Activated T-helper 1 cell treated with anti-CD3 and anti-CD28 coated beads, Interleukin-12 subunit alpha, Interleukin-12 subunit beta, Interleukin-2, Interleukin-4 antibody, amounts not matched to agents 30 ng/mL and 10 ng/mL and 1 ng/mL, durations not matched to agents 14 hours and 24 hours and 36 hours (primary cell): Measurements from ENCODE around the gene ZWILCH. TPM values are rescaled to one million over a fixed set of nuclear protein-coding genes. Genes with fewer than 3 reads are reported as not detected.

ENCODE experiments used
- DNase-seq: peaks from one replicate; pipeline ENCODE4 v3.0.0; 2021; ENCODE audit warnings: low spot score
- H3K27ac Mint-ChIP-seq: one replicate; pipeline ENCODE4 v1.8.0; 2021; ENCODE audit warnings: mild to moderate bottlenecking, mixed read lengths
- H3K27me3 Mint-ChIP-seq: one replicate; pipeline ENCODE4 v1.8.0; 2022; ENCODE audit warnings: mild to moderate bottlenecking, moderate library complexity, mixed read lengths; ENCODE audit not compliant: insufficient read depth
- H3K36me3 Mint-ChIP-seq: one replicate; pipeline ENCODE4 v1.8.0; 2021; ENCODE audit warnings: low read depth, mixed read lengths
- H3K4me1 Mint-ChIP-seq: one replicate; pipeline ENCODE4 v1.8.0; 2021; ENCODE audit warnings: low read depth, mixed read lengths
- H3K4me3 Mint-ChIP-seq: one replicate; pipeline ENCODE4 v1.8.0; 2021; ENCODE audit warnings: mild to moderate bottlenecking, moderate library complexity, mixed read lengths
- H3K9me3 Mint-ChIP-seq: one replicate; pipeline ENCODE4 v1.8.0; 2021; ENCODE audit warnings: mixed read lengths
- intact Hi-C: fragments of 100-400 bp; cut with micrococcal nuclease; formaldehyde crosslinking; loops from one replicate; pipeline ENCODE4 v1.15.1; 2024
- total RNA-seq: library from RNA; stranded (reverse); gene quantifications from 2 replicates; pipeline ENCODE4 v1.2.3, GENCODE V29; 2022

Gene ZWILCH
- total RNA-seq, 1 donor from 2014 or later: 37.5 TPM

DNA sequence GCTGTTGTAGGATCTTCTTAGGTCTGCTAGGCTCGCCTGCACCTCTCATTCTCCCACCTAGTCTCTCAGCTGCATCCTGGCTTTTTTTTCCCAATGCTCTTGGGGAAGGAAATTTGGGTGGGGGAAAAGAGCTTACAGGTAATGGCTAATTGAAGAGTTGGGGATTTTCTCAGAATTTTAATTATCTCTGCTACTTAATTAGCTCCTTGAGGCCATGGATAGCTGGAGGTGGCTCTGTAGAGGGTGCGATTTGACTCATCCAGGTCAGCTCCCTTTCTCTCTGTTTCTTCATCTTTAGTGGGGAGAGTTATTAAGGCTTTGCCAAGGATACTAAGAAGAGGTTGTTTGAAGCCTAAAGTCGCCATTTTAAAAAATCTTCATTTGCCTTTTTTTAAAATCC lies 30.2 kb upstream of the ZWILCH start:
- no peak overlapping the region for H3K4me3 Mint-ChIP-seq
- intact Hi-C loops: loop anchor here (5.0 kb wide), 2 partner anchors 43 to 73 kb away; no protein-coding TSS in a partner anchor
- no peaks in the 10 kb centered on the region for H3K9me3 Mint-ChIP-seq
- H3K4me1 Mint-ChIP-seq: peaks cover 61% of the 10 kb centered on the region
- peaks cover 18% of the 10 kb centered on the region for H3K36me3 Mint-ChIP-seq
- no peak for DNase-seq
- no peaks in the 10 kb centered on the region for H3K27me3 Mint-ChIP-seq
- no peak overlapping the region for H3K27ac Mint-ChIP-seq

GRCh38 chr15:66476535-66476934 lies 28.6 kb upstream of the ZWILCH start:
- no peak for DNase-seq
- intact Hi-C loops: no loop called here
- peak overlapping the region; percentile 76 for H3K27ac Mint-ChIP-seq
- peaks cover 26% of the 10 kb centered on the region for H3K36me3 Mint-ChIP-seq
- H3K4me1 Mint-ChIP-seq: peaks cover 46% of the 10 kb centered on the region
- H3K9me3 Mint-ChIP-seq: no peaks in the 10 kb centered on the region
- H3K27me3 Mint-ChIP-seq: no peaks in the 10 kb centered on the region
- H3K4me3 Mint-ChIP-seq: no peak overlapping the region

DNA sequence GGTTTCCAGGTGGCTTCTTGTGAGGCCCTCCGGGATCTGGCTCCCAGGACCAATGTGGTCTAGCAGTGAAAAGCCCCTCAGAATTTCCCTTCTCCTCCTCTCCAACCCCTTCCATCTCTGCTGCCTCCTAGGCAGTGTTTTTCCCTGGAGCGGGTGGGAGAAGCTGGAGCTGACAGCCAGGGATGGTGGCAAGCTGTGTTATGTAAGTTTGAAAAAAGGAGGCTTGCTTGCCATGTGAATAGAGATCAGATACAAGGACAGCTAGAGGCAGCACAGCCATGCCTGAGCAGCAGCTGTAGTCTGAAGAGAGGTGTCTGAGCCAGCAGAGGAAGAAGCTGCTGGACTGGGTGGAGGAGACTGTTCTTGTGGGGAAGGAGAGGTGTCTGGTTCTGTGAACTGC lies 28.1 kb upstream of the ZWILCH start:
- H3K27ac Mint-ChIP-seq: no peak overlapping the region
- H3K36me3 Mint-ChIP-seq: peaks cover 30% of the 10 kb centered on the region
- no peak for DNase-seq
- intact Hi-C loops: no loop called here
- no peaks in the 10 kb centered on the region for H3K9me3 Mint-ChIP-seq
- no peak overlapping the region for H3K4me3 Mint-ChIP-seq
- H3K4me1 Mint-ChIP-seq: peaks cover 44% of the 10 kb centered on the region
- no peaks in the 10 kb centered on the region for H3K27me3 Mint-ChIP-seq

DNA sequence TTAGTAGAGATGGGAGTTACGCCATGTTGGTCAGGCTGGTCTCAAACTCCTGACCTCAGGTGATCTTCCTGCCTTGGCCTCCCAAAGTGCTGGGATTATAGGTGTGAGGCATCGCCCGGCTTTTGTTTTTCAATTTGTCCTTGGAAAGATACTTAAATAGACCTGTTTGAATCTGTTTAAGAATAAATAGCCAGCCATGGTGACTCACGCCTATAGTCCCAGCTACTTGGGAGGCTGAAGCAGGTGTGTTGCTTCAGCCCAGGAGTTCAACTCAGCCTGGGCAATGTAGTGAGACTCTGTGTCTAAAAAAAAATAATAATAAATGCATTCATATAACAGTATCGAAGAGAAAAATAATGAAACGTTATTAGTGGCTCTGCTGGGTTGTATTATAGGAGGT lies 24.9 kb upstream of the ZWILCH start:
- no peak for DNase-seq
- Mint-ChIP-seq H3K4me3 (no peak overlapping the region), H3K9me3 (no peaks in the 10 kb centered on the region), H3K4me1 (peaks cover 18% of the 10 kb centered on the region), H3K27ac (peak overlapping the region; percentile 24), H3K27me3 (no peaks in the 10 kb centered on the region), H3K36me3 (peaks cover 39% of the 10 kb centered on the region)
- intact Hi-C loops: no loop called here

DNA sequence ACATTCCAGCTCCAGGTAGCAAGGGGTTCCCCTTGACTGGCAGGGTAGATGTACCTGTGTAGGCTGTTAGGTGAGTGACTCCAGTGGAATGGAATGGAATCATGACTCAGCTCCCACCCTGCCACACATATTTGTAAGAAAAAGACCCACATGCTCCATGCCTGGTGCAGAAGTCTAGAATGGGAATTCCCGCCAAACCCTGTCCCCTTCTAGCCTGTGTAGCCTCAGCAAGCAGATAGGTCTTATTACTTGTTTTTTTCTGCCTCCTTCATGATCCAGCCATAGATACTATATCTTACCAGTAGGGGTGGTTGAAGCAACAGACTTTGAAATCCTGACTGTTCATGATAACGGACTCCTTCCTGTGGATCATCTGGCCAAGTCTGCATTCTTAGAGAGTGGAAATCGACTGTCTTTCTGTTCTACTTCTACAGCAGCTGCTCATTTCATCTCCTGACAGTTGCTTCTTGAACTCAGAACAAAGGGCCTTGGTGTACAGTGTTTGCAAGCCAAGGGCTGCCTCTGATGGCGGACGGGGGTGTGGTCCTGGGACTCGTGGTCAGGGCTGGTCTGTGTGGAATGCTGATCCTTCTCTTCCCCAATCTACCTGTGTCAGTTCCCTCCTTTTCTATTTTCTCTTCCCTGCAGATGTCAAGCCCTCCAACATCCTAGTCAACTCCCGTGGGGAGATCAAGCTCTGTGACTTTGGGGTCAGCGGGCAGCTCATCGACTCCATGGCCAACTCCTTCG lies 23.8 kb upstream of the ZWILCH start:
- H3K4me3 Mint-ChIP-seq: no peak overlapping the region
- intact Hi-C loops: no loop called here
- no peaks in the 10 kb centered on the region for H3K27me3 Mint-ChIP-seq
- peaks cover 9% of the 10 kb centered on the region for H3K4me1 Mint-ChIP-seq
- no peak overlapping the region for H3K27ac Mint-ChIP-seq
- H3K9me3 Mint-ChIP-seq: no peaks in the 10 kb centered on the region
- no peak for DNase-seq
- H3K36me3 Mint-ChIP-seq: peaks cover 34% of the 10 kb centered on the region

DNA sequence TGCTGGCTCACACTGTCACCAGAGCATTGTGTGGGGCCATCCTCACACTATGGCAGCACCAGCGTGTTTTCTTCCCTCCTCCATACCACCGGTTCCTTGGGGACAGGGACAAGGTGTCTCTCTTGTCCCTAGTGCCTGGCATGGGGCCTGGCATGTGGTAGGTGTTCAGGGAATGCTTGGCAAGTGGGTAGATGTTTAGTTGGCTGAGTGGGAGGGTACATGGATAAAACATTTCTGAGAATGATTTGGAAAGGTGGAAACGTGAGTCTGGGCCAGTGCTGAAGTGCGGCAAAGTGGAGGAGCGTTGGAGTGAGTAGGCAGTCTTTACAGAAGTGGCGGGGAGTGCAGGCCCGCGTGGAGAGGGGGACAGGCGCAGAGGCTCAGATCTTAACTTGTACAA lies 22.6 kb upstream of the ZWILCH start:
- Mint-ChIP-seq H3K9me3 (no peaks in the 10 kb centered on the region), H3K4me1 (no peaks in the 10 kb centered on the region), H3K4me3 (no peak overlapping the region), H3K27ac (peak overlapping the region; percentile 25), H3K27me3 (no peaks in the 10 kb centered on the region), H3K36me3 (peaks cover 39% of the 10 kb centered on the region)
- no peak for DNase-seq
- intact Hi-C loops: no loop called here

GRCh38 chr15:66483131-66483566 lies 22.0 kb upstream of the ZWILCH start:
- Mint-ChIP-seq H3K36me3 (peaks cover 40% of the 10 kb centered on the region), H3K4me1 (no peaks in the 10 kb centered on the region), H3K27ac (no peak overlapping the region), H3K9me3 (no peaks in the 10 kb centered on the region), H3K4me3 (no peak overlapping the region), H3K27me3 (no peaks in the 10 kb centered on the region)
- intact Hi-C loops: no loop called here
- DNase-seq: no peak

DNA sequence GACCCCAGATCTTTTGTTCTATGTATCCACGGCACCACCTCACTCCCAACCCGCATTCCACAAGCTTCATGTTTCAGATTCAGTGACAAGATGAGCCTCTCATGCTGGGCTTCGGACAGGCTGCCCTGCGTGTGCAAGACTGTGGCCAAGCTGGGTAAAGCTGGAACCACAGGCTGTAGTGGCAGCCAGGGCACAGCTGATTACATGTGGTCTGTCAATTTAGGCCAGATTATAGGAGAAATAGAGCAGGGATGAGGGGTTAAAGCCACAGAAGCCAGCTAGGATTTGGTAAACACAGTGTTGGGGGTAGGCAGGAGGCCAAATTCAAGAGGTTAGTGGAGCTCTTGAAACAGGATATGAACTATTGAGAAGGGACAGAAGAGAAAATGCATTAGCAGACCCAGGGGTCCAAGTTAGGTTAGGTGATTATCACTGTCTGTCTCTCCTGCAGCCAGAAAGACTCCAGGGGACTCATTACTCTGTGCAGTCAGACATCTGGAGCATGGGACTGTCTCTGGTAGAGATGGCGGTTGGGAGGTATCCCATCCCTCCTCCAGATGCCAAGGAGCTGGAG lies 20.5 kb upstream of the ZWILCH start:
- Mint-ChIP-seq H3K27me3 (no peaks in the 10 kb centered on the region), H3K4me1 (no peaks in the 10 kb centered on the region), H3K36me3 (peaks cover 37% of the 10 kb centered on the region), H3K4me3 (no peak overlapping the region), H3K9me3 (no peaks in the 10 kb centered on the region), H3K27ac (no peak overlapping the region)
- intact Hi-C loops: no loop called here
- DNase-seq: no peak

- H3K36me3 Mint-ChIP-seq: peaks cover 35% of the 10 kb centered on the region
- no peaks in the 10 kb centered on the region for H3K9me3 Mint-ChIP-seq
- H3K27ac Mint-ChIP-seq: no peak overlapping the region
- H3K4me1 Mint-ChIP-seq: no peaks in the 10 kb centered on the region
- intact Hi-C loops: no loop called here
- no peak for DNase-seq
- H3K4me3 Mint-ChIP-seq: no peak overlapping the region
- H3K27me3 Mint-ChIP-seq: no peaks in the 10 kb centered on the region
Measured at GRCh38 chr15:66486887-66487286, 18.2 kb upstream of the ZWILCH start.

DNA sequence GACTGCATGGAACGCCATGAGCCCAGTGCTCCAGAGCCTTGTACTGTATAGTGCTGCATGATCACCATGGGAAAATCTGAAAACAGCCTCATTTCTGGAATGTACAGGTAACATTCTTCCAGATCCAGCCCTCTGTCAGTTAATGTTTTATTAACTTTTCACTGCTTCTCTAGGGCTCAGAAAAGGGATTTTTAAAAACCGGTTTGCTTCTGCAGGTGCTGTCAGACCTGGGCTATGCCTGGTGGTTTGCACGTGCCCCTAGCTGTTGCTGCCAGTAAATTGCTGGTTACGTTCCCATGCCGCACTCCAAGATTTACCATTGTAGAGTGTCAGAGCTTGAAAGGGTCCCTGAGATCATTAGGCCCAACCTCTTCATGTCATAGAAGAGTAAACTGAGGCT lies 16.6 kb upstream of the ZWILCH start:
- no peak for DNase-seq
- Mint-ChIP-seq H3K4me1 (no peaks in the 10 kb centered on the region), H3K36me3 (peaks cover 32% of the 10 kb centered on the region), H3K4me3 (no peak overlapping the region), H3K27me3 (no peaks in the 10 kb centered on the region), H3K27ac (no peak overlapping the region), H3K9me3 (no peaks in the 10 kb centered on the region)
- intact Hi-C loops: no loop called here

DNA sequence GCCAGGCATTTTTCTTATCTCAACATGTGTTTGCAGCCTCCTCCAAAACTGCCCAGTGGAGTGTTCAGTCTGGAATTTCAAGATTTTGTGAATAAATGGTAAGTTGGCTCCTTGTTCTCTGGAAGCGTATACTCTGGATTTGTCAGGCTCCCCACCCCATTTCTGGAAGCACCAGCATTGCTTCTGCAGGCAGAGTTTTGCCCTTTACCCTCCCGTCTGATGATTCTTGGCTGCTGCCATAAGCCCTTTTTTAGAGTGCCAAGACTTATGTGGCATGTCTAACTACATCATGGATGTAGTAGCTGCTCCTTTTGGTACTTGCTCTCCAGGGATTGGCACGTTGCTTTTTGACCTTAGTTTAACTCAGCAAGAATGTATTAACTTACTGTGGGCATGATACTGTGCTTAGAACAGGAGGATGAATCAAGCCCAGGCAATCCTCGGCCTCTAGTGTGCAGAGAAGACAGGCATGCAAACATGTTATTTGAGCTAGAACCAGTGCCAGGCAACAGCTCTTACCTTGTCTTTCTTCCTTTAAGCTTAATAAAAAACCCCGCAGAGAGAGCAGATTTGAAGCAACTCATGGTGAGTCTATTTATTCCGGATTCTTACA lies 15.8 kb upstream of the ZWILCH start:
- no peak for DNase-seq
- Mint-ChIP-seq H3K27ac (no peak overlapping the region), H3K4me3 (no peak overlapping the region), H3K9me3 (no peaks in the 10 kb centered on the region), H3K27me3 (no peaks in the 10 kb centered on the region), H3K4me1 (peaks cover 4% of the 10 kb centered on the region), H3K36me3 (peaks cover 37% of the 10 kb centered on the region)
- intact Hi-C loops: no loop called here

DNA sequence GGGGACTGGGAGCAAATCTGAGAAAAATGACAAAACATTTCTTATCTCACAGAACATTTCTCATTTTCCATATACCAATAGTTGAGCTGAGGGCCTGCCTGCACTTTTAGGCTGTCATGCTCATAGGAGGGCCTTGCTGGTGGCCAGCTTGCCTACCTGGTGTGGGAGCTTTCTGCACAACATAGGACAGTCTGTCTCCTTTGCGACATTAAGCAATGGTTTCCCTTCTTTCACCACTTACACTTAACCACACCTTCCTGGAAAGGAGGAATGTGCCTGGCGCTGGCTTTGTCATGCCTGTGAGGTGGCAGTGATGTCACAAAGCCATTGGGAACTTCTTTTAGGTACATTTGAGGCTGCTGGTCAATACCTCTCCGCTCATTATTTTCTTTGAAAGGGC lies 13.3 kb upstream of the ZWILCH start:
- Mint-ChIP-seq H3K9me3 (no peaks in the 10 kb centered on the region), H3K4me1 (peaks cover 19% of the 10 kb centered on the region), H3K36me3 (peaks cover 43% of the 10 kb centered on the region), H3K4me3 (no peak overlapping the region), H3K27ac (no peak overlapping the region), H3K27me3 (no peaks in the 10 kb centered on the region)
- intact Hi-C loops: no loop called here
- no peak for DNase-seq

GRCh38 chr15:66494262-66494661 lies 10.9 kb upstream of the ZWILCH start:
- no peaks in the 10 kb centered on the region for H3K27me3 Mint-ChIP-seq
- H3K4me3 Mint-ChIP-seq: no peak overlapping the region
- H3K9me3 Mint-ChIP-seq: no peaks in the 10 kb centered on the region
- H3K4me1 Mint-ChIP-seq: peaks cover 30% of the 10 kb centered on the region
- peaks cover 61% of the 10 kb centered on the region for H3K36me3 Mint-ChIP-seq
- peak overlapping the region; percentile 59 for H3K27ac Mint-ChIP-seq
- intact Hi-C loops: no loop called here
- DNase-seq: no peak
